ENCODE measurements around the gene PHLDB3.

DNA sequence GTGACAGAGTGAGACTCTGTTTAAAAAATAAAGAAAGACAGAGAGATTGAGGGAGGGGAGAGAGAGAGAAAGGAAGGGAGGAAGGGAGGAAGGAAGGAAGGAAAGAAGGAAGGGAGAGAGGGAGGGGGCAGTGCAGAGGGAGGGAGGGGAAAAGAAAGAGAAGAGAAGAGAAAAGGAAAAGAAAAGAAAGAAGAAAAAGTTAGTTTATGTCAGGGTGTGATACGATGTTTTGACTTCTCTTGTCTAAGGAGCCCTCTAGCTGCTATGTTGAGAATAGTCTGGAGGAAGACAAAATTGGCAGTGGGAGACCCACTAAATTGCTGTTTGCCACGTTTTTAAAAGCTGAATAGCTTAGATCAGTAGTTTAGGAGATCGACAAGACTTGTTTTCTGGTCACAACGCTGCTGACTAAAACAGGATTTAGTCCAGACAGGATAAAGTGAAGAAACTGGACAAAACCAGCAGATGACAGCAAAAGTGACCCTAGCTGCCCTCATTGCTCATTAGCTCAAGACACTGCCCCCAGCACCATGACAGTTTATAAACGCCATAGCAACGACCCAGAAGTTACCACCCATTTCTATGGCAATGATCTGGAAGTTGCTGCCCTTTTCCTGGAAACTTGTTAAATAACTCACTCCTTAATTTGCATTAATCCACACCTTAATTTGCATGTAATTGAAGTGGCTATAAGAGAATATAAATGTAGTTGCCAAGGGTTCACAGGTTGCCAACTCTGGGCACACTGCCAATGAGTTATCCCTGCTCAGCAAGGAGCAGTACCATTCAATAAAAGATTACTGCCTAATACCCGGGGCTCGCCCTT lies 78.8 kb downstream of the PHLDB3 start:
- TF ChIP-seq, protein P1, sequence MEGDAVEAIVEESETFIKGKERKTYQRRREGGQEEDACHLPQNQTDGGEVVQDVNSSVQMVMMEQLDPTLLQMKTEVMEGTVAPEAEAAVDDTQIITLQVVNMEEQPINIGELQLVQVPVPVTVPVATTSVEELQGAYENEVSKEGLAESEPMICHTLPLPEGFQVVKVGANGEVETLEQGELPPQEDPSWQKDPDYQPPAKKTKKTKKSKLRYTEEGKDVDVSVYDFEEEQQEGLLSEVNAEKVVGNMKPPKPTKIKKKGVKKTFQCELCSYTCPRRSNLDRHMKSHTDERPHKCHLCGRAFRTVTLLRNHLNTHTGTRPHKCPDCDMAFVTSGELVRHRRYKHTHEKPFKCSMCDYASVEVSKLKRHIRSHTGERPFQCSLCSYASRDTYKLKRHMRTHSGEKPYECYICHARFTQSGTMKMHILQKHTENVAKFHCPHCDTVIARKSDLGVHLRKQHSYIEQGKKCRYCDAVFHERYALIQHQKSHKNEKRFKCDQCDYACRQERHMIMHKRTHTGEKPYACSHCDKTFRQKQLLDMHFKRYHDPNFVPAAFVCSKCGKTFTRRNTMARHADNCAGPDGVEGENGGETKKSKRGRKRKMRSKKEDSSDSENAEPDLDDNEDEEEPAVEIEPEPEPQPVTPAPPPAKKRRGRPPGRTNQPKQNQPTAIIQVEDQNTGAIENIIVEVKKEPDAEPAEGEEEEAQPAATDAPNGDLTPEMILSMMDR (IDR thresholded peaks at IDR 0.05) = peak in 5 of 6 experiments; percentile 13 to 30 (median 19)
- TF ChIP-seq EP300 (IDR thresholded peaks at IDR 0.05) (no peak), POLR2AphosphoS5 (IDR thresholded peaks at IDR 0.05) (no peak)
